ENCODE data around the gene RALBP1. TPM values are rescaled to one million over a fixed set of nuclear protein-coding genes. Genes with fewer than 3 reads are reported as not detected.

Gene RALBP1
- total RNA-seq, 1 experiment from 2014 or later, result 66.2 TPM

- TF ChIP-seq EZH2 (IDR thresholded peaks at IDR 0.05) (no peak), POLR2AphosphoS5 (IDR thresholded peaks at IDR 0.05; ENCODE audit: low read depth, low read length) (no peak), ATF3 (IDR thresholded peaks at IDR 0.05) (no peak), ZFX (IDR thresholded peaks at IDR 0.05) (no peak), POLR2A (IDR thresholded peaks at IDR 0.05; ENCODE audit: borderline replicate concordance, extremely low read depth, insufficient read depth, insufficient read length) (no peak), SRF (IDR thresholded peaks at IDR 0.05; ENCODE audit: low read depth) (no peak), JUND (IDR thresholded peaks at IDR 0.05) (no peak), TCF7L2 (IDR thresholded peaks at IDR 0.05; ENCODE audit: borderline replicate concordance, extremely low read depth, insufficient read depth, insufficient read length) (no peak)
These were observed 41.1 kb upstream of the RALBP1 start (continued) for GRCh38 chr18:9434122-9434701.

GRCh38 chr18:9435041-9435440 lies 40.3 kb upstream of the RALBP1 start:
- ATAC-seq (no peak), DNase-seq (ENCODE audit: low read depth, low spot score) (no peak)
- H4K20me1 ChIP-seq (ENCODE audit: insufficient read depth), result no peaks in the 10 kb centered on the region
- no peak overlapping the region for H3K4me2 ChIP-seq (ENCODE audit: low read length)
- no peaks in the 10 kb centered on the region for H3K36me3 ChIP-seq (ENCODE audit: control insufficient read depth in 1 of 2, insufficient read depth in 2 of 2, low read length in 2 of 2)
- H3K9me2 ChIP-seq (ENCODE audit: insufficient read depth), result no peaks in the 10 kb centered on the region
- H2AFZ ChIP-seq (ENCODE audit: low read depth, low read length, poor library complexity, severe bottlenecking), result no peak overlapping the region
- CTCF ChIA-PET, result no interaction called here
- no TSS peak for BruUV-seq (replicated peaks)
- H3K27me3 ChIP-seq (ENCODE audit: insufficient read depth, low read length), result no peaks in the 10 kb centered on the region
- no peak overlapping the region for H3K4me3 ChIP-seq (replicated peaks in 1 of 2; ENCODE audit: low read depth in 1 of 2, low read length in 2 of 2)
- POLR2A ChIA-PET, result no interaction called here
- no peaks in the 10 kb centered on the region for H3K4me1 ChIP-seq (ENCODE audit: control insufficient read depth in 1 of 2, insufficient read depth in 2 of 2, low read length in 2 of 2)
- RAD21 ChIA-PET (ENCODE audit: low non-redundant PET in 1 of 2, low total read pairs in 2 of 2, uncharacterized antibody in 2 of 2, unreplicated experiment in 2 of 2), result no interaction called here
- no peaks in the 10 kb centered on the region for H3K9me3 ChIP-seq (ENCODE audit: control insufficient read depth in 1 of 2, insufficient read depth in 1 of 2, low read depth in 1 of 2, low read length in 2 of 2)
- H3K79me2 ChIP-seq (ENCODE audit: insufficient read depth, low read length), result no peaks in the 10 kb centered on the region
- no peak overlapping the region for H3K9ac ChIP-seq (ENCODE audit: low read length)
- intact Hi-C loops (cut with micrococcal nuclease), result no loop called here
- TF ChIP-seq ZBTB33 (IDR thresholded peaks at IDR 0.05; ENCODE audit: extremely low read depth, insufficient replicate concordance, low read length) (no peak), EZH2phosphoT487 (IDR thresholded peaks at IDR 0.05; ENCODE audit: borderline replicate concordance) (no peak), EZH2 (IDR thresholded peaks at IDR 0.05) (no peak), ATF3 (IDR thresholded peaks at IDR 0.05) (no peak), ELF1 (IDR thresholded peaks at IDR 0.05; ENCODE audit: borderline replicate concordance, low read depth) (no peak), CBX3 (IDR thresholded peaks at IDR 0.05; ENCODE audit: low read depth) (no peak), ZFX (IDR thresholded peaks at IDR 0.05) (no peak), JUND (IDR thresholded peaks at IDR 0.05) (no peak), CEBPB (IDR thresholded peaks at IDR 0.05; ENCODE audit: low read depth) (no peak), RAD21 (IDR thresholded peaks at IDR 0.05; ENCODE audit: low read depth) (no peak), REST (IDR thresholded peaks at IDR 0.05; ENCODE audit: low read depth) (no peak), SIN3A (IDR thresholded peaks at IDR 0.05; ENCODE audit: low read depth) (no peak), POLR2AphosphoS5 (IDR thresholded peaks at IDR 0.05; ENCODE audit: low read depth, low read length) (no peak), POLR2A (IDR thresholded peaks at IDR 0.05; ENCODE audit: borderline replicate concordance, extremely low read depth, insufficient read depth, insufficient read length) (no peak)
- H3K27ac ChIP-seq (ENCODE audit: low read depth, low read length), result no peak overlapping the region
